GM21619 (cell line): Measurements from ENCODE around the gene CDK14.
"Not testable (repeated sequence)": the region's sequence is repeated elsewhere in the genome, so short reads cannot be mapped to it uniquely, and the experiment has no call there.

Source experiments
- ATAC-seq: cut with Tn5 transposase; IDR thresholded peaks from one replicate; pipeline ENCODE4 v1.9.1; 2021; ENCODE audit not compliant: unreplicated experiment

CDK14 gene

GRCh38 chr7:91135703-91136430 is 539.7 kb downstream of the CDK14 start:
- ATAC-seq = no peak

GRCh38 chr7:91137153-91137787 is 541.1 kb downstream of the CDK14 start:
- ATAC-seq = peak; percentile 49

- ATAC-seq = peak; percentile 7
Measured at GRCh38 chr7:91137788-91138368, 541.8 kb downstream of the CDK14 start.

GRCh38 chr7:91140286-91140685 is 544.2 kb downstream of the CDK14 start:
- no peak for ATAC-seq

- no peak for ATAC-seq
Measured at GRCh38 chr7:91140982-91141381, 544.9 kb downstream of the CDK14 start.

GRCh38 chr7:91142743-91143142 is 546.6 kb downstream of the CDK14 start:
- no peak for ATAC-seq

GRCh38 chr7:91149341-91150246 is 553.5 kb downstream of the CDK14 start:
- ATAC-seq = no peak

DNA sequence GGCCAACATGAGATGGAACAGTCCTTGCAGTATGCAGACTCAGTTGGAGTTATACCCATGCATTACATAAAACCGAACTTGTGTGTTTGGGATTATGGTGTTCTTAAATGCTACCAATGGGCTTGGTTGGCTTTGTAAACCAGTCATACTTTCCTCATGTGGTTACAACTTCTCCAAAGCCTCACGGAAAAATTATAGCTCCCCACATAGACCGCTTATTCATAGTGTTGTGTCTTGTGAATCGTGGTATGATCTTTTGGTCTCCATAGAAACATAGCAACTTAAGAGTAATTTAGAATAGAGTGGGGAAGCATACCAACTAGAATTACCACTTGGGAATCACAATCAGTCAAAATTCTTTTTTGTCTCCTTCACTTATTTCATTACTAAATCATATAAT is 555.8 kb downstream of the CDK14 start:
- ATAC-seq = no peak

DNA sequence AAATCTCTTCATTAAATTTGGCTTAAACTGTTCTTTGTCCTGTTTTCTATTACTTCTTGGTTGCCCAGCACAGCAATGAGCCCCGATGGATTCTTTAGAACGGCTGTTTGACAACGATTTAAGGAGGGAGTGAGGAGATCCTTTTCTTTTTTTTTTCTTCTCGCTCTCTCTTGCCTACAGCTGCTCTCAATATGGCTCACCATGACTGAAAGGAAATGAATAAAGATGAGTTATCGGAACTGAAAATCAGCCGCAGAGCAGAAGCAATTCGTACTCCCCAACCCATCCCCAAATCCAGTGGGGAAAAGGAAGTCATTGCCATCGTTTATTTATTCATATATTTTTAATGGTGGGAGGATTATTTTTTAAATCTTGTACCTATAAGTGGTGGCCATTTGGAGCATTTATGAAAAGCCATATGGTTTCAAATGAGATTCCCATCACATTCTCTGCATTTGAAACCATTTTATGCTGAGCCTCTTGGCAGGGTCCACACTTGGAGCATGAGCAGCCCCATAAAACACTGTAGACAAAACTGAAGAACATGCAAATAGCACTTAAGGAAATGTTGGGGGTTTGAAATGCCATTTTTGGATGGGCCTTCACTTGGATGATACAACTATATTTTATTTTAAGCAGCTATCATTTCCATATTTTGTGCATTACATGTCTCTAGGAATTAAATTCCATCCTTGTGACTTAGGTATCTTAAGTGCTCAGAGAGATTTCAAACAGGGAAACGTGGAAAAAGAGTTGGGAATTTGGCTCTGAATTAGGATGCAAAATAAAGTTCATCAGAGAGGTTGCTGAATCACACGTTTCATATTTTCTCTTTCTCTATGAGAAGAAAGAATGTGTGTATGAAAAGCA is 560.4 kb downstream of the CDK14 start:
- no peak for ATAC-seq

GRCh38 chr7:91157579-91158320 is 561.6 kb downstream of the CDK14 start:
- ATAC-seq = no peak

- ATAC-seq = no peak
Measured at GRCh38 chr7:91162436-91162835, 566.3 kb downstream of the CDK14 start.

GRCh38 chr7:91164506-91164905 is 568.4 kb downstream of the CDK14 start:
- no peak for ATAC-seq

DNA sequence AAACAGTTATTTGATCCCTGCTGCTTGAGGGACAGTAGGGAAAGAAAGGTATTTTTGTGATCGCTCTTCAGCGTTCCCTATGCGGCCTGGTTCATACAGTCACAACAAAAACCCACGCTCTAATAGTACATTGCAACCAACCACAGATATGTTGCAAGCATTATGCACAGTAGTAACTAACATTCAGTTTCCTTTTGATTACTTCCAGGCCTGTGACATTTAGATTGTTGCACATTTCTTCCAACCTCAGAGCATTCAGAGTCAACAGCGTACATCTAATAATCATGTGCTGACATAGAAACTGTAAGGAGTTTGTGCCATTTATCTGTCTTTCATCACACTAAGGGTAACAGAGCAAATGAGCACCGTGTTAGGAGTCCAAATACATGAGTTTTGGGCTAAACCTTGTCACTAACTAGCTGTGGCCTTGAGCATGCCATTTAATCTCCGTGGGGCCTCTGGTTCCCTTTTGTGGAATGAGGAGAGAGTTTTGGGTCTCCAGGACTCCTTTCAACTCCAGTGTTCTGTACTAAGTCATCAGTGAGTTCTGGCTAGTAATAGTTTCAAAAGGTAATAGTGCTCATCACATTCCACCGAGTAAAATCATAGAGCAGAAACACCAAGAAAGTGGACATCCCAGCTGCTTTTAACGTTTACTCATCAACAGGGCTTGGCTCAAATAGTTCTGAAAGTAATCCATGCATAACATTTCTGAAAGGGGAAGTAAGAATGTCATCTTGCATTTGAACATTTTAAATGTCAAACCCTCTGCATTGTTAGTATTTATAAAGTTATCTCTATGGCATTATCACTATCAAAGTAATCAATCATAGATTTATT is 569.1 kb downstream of the CDK14 start:
- ATAC-seq = peak; percentile 85

DNA sequence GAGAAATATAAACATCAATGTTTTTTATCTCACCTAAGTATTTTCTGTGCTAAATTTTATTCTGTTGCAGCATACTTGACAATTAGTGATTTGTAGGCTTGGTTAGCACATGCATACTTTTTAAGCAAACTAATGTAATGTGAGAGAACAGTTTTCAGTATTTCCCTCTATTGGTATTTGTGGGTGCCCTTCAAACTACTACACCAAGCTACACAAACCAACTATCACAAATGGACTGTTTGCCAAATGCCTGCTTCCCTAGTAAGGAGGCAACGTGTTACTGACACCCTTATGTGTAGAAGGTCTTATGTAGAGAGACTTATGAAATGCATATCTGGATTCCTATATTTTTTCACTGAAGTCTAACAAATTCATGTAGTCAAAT is 569.7 kb downstream of the CDK14 start:
- peak; percentile 37 for ATAC-seq

GRCh38 chr7:91168871-91169829 is 573.0 kb downstream of the CDK14 start:
- ATAC-seq = no peak

- ATAC-seq = no peak
Measured at GRCh38 chr7:91169830-91170191, 573.7 kb downstream of the CDK14 start.

DNA sequence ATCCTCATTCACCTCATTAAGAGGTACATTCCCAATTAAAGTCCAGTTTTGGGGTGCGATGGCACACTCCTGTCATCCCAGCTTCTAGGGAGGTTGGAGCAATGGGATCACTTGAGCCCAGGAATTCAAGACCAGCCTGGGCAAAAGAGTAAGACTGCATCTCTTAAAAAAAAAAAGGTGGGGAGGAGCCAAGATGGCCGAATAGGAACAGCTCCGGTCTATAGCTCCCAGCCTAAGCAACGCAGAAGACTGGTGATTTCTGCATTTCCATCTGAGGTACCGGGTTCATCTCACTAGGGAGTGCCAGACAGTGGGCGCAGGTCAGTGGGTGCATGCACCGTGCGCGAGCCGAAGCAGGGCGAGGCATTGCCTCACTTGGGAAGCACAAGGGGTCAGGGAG is 577.1 kb downstream of the CDK14 start:
- ATAC-seq = not testable (repeated sequence)

DNA sequence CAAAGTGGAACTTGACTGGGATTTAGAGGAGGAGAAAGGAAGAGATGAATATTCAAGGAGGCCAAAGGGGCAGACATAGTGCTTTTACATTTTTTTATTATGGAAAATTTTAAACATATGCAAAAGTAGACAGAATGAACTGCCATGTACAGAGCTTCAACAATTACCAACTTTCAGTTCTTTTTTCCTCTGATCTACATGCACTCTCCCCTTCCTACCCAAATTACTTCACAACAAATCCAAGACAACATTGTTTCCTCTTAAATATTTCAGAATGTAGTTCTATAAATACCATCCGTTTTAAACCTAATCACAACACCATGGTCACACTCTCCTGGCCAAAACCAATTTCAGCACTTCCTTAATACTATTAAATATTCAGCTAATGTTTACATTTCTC is 584.6 kb downstream of the CDK14 start:
- ATAC-seq = no peak
